HG02981 (cell line): ENCODE results near the gene ACO2.
"Not testable (repeated sequence)": the region's sequence is repeated elsewhere in the genome, so short reads cannot be mapped to it uniquely, and the experiment has no call there.

Experiments
- ATAC-seq: cut with Tn5 transposase; IDR thresholded peaks from one replicate; pipeline ENCODE4 v1.9.1; 2021; ENCODE audit warnings: mild to moderate bottlenecking, moderate library complexity; ENCODE audit not compliant: unreplicated experiment

ACO2 gene

GRCh38 chr22:41468381-41469217 lies at the start of gene ACO2, which contains the start of gene PHF5A:
TSS of gene ACO2 (plus strand) at chr22:41469117. CDS start at chr22:41469147, 30 bp downstream.
TSS of gene PHF5A (minus strand) at chr22:41468692. CDS start at chr22:41468653, 39 bp downstream.
- ATAC-seq = peak; percentile 86

GRCh38 chr22:41425660-41426365 lies 43.1 kb upstream of the ACO2 start:
- ATAC-seq = no peak

GRCh38 chr22:41429232-41429950 lies 39.5 kb upstream of the ACO2 start:
- ATAC-seq = no peak

- ATAC-seq = no peak
Measured at GRCh38 chr22:41429951-41430332, 39.0 kb upstream of the ACO2 start.

- no peak for ATAC-seq
Measured at GRCh38 chr22:41431656-41432055, 37.3 kb upstream of the ACO2 start.

GRCh38 chr22:41433480-41433879 lies 35.4 kb upstream of the ACO2 start:
- ATAC-seq = not testable (repeated sequence)

- ATAC-seq = not testable (repeated sequence)
Measured at GRCh38 chr22:41434361-41435003, 34.4 kb upstream of the ACO2 start.

- ATAC-seq = no peak
Measured at GRCh38 chr22:41435560-41435959, 33.4 kb upstream of the ACO2 start.

GRCh38 chr22:41436322-41437113 lies 32.4 kb upstream of the ACO2 start:
- ATAC-seq = no peak

GRCh38 chr22:41437198-41437597 lies 31.7 kb upstream of the ACO2 start:
- no peak for ATAC-seq

- not testable (repeated sequence) for ATAC-seq
Measured at GRCh38 chr22:41440511-41440910, 28.4 kb upstream of the ACO2 start.

- ATAC-seq = no peak
Measured at GRCh38 chr22:41442240-41442792, 26.6 kb upstream of the ACO2 start.

GRCh38 chr22:41444360-41445128 lies 24.4 kb upstream of the ACO2 start:
- peak; percentile 41 for ATAC-seq

- ATAC-seq = no peak
Measured at GRCh38 chr22:41445129-41446056, 23.5 kb upstream of the ACO2 start.

GRCh38 chr22:41446057-41446501 lies 22.8 kb upstream of the ACO2 start:
- ATAC-seq = no peak

- ATAC-seq = peak; percentile 40
Measured at GRCh38 chr22:41446639-41447434, 22.1 kb upstream of the ACO2 start, which contains the start of gene TOB2. TSS of gene TOB2 (minus strand) at chr22:41446801. CDS start at chr22:41437345, 9,456 bp downstream.
